HepG2 (cell line): ENCODE data around the gene COA3. TPM values are rescaled to one million over a fixed set of nuclear protein-coding genes. Genes with fewer than 3 reads are reported as not detected.

Experiments
- JUN ChIP-seq: sonication (generic); formaldehyde crosslinking; IDR thresholded peaks from 2 replicates; pipeline ENCODE4 v1.4.0; 2020; ENCODE audit warnings: mild to moderate bottlenecking, missing genetic modification reagents
- MAF1 ChIP-seq: sonication (generic); formaldehyde crosslinking; IDR thresholded peaks from 2 replicates; pipeline ENCODE4 v1.5.0; 2020; ENCODE audit warnings: missing genetic modification reagents, borderline replicate concordance
- MED1 ChIP-seq: sonication (generic); formaldehyde crosslinking; IDR thresholded peaks from 2 replicates; pipeline ENCODE4 v1.4.0; 2020; ENCODE audit warnings: missing genetic modification reagents
- MIER2 ChIP-seq: IDR thresholded peaks from 2 replicates; pipeline ENCODE4 v1.6.1; 2016; ENCODE audit warnings: missing biosample characterization, missing genetic modification reagents
- MZF1 ChIP-seq: sonication (generic); formaldehyde crosslinking; IDR thresholded peaks from 2 replicates; pipeline ENCODE4 v1.8.1; 2023; ENCODE audit warnings: mild to moderate bottlenecking, missing genetic modification reagents, borderline replicate concordance
- NPAS2 ChIP-seq: sonication (generic); formaldehyde crosslinking; IDR thresholded peaks from 2 replicates; pipeline ENCODE4 v1.8.0; 2022; ENCODE audit warnings: mild to moderate bottlenecking, missing genetic modification reagents, borderline replicate concordance
- POLR2A ChIP-seq, 2 experiments: IDR thresholded peaks; 2 replicates each; pipeline ENCODE4 v1.6.1; 2011; ENCODE audit warnings: low read depth in 2 of 2, low read length in 2 of 2, mild to moderate bottlenecking in 1 of 2, moderate library complexity in 1 of 2; ENCODE audit not compliant: insufficient read depth in 1 of 2
- PRMT3 ChIP-seq: sonication (generic); formaldehyde crosslinking; IDR thresholded peaks from 2 replicates; pipeline ENCODE4 v1.8.1; 2022; ENCODE audit warnings: low read depth, mild to moderate bottlenecking, moderate library complexity, missing genetic modification reagents, borderline replicate concordance
- SMARCE1 ChIP-seq: fragments of 450-650 bp; IDR thresholded peaks from 2 replicates; pipeline ENCODE4 v1.6.1; 2017; ENCODE audit warnings: borderline replicate concordance
- SNAI1 ChIP-seq: sonication (generic); formaldehyde crosslinking; IDR thresholded peaks from 2 replicates; pipeline ENCODE4 v1.5.0; 2020; ENCODE audit warnings: mild to moderate bottlenecking, missing genetic modification reagents, borderline replicate concordance
- SP140L ChIP-seq: sonication (generic); formaldehyde crosslinking; IDR thresholded peaks from 2 replicates; pipeline ENCODE4 v1.4.0; 2020; ENCODE audit warnings: missing genetic modification reagents, borderline replicate concordance
- SSRP1 ChIP-seq: IDR thresholded peaks from 2 replicates; pipeline ENCODE4 v1.6.1; 2016; ENCODE audit warnings: control low read depth
- TEAD2 ChIP-seq: sonication (generic); formaldehyde crosslinking; IDR thresholded peaks from 2 replicates; pipeline ENCODE4 v1.9.0; 2021; ENCODE audit warnings: missing genetic modification reagents
- ZFP1 ChIP-seq: IDR thresholded peaks from 2 replicates; pipeline ENCODE4 v1.6.1; 2016
- ZFP82 ChIP-seq: sonication (generic); formaldehyde crosslinking; IDR thresholded peaks from 2 replicates; pipeline ENCODE4 v1.5.1; 2020; ENCODE audit warnings: mild to moderate bottlenecking, missing genetic modification reagents, borderline replicate concordance
- ZMYM3 ChIP-seq: sonication (generic); formaldehyde crosslinking; IDR thresholded peaks from 2 replicates; pipeline ENCODE4 v1.5.1; 2020; ENCODE audit warnings: mild to moderate bottlenecking, missing genetic modification reagents
- ZNF138 ChIP-seq: sonication (generic); formaldehyde crosslinking; IDR thresholded peaks from 2 replicates; pipeline ENCODE4 v1.5.0; 2020; ENCODE audit warnings: mild to moderate bottlenecking, low read depth, missing genetic modification reagents
- ZNF30 ChIP-seq: sonication (generic); formaldehyde crosslinking; IDR thresholded peaks from 2 replicates; pipeline ENCODE4 v1.5.0; 2020; ENCODE audit warnings: mild to moderate bottlenecking, missing genetic modification reagents
- ZNF562 ChIP-seq: sonication (generic); formaldehyde crosslinking; IDR thresholded peaks from 2 replicates; pipeline ENCODE4 v1.8.0; 2022; ENCODE audit warnings: missing genetic modification reagents, borderline replicate concordance
- ZNF768 ChIP-seq: sonication (generic); formaldehyde crosslinking; IDR thresholded peaks from 2 replicates; pipeline ENCODE4 v1.4.0; 2020; ENCODE audit warnings: missing genetic modification reagents
- ZNF788 ChIP-seq: sonication (generic); formaldehyde crosslinking; IDR thresholded peaks from 2 replicates; pipeline ENCODE4 v1.5.0; 2020; ENCODE audit warnings: mild to moderate bottlenecking, missing genetic modification reagents, borderline replicate concordance
- ZNF83 ChIP-seq: sonication (generic); formaldehyde crosslinking; IDR thresholded peaks from 2 replicates; pipeline ENCODE4 v1.4.0; 2020; ENCODE audit warnings: missing genetic modification reagents, mild to moderate bottlenecking, borderline replicate concordance
- polyA plus RNA-seq, 8 experiments: library from polyadenylated mRNA; depleted of rRNA in 3 of 8; stranded (reverse) in 7 of 8; unstranded in 1 of 8; fragments of >200 nt; fragmentation: Illumina TruSeq in 4 of 8; extraction: Trizol in 4 of 8; gene quantifications; 2 replicates each; pipeline versions ENCODE4 v1.2.1 to v1.2.3, GENCODE V29; 2011 to 2016; ENCODE audit warnings: low read depth in 4 of 8, missing spikeins in 1 of 8, mixed read lengths in 1 of 8; ENCODE audit not compliant: insufficient read depth in 1 of 8
- total RNA-seq, 5 experiments: library from RNA; depleted of rRNA; stranded (reverse); fragments of >200 nt; fragmentation: Illumina TruSeq; extraction: Trizol; gene quantifications; 2 replicates each; pipeline ENCODE4 v1.2.3, GENCODE V29; 2016; ENCODE audit warnings: low read depth in 1 of 5
- TF ChIP-seq, protein P1 (sequence below): conservative IDR thresholded peaks from 2 replicates; pipeline ENCODE4 v1.6.1; 2018; ENCODE audit warnings: missing genetic modification reagents
- TF ChIP-seq, protein P2 (sequence below): sonication (generic); formaldehyde crosslinking; conservative IDR thresholded peaks from 2 replicates; pipeline ENCODE4 v1.4.0; 2020; ENCODE audit warnings: missing genetic modification reagents
- TF ChIP-seq, protein P3 (sequence below), 2 experiments: sonication (generic) in 1 of 2; formaldehyde crosslinking in 1 of 2; IDR thresholded peaks; 2 replicates each; pipeline versions ENCODE4 v1.4.0 to v1.6.1; 2016 to 2020; ENCODE audit warnings: borderline replicate concordance in 1 of 2, low read depth in 1 of 2, mild to moderate bottlenecking in 1 of 2, missing genetic modification reagents in 1 of 2

COA3 gene
- total and polyA plus RNA-seq, 2 of the 13 experiments (the other 11 are each of a cell fraction or from before 2014, with no cell fraction given), result 133 to 202 TPM

GRCh38 chr17:42803074-42803883, 4.8 kb upstream of the COA3 start (continued):
- TF ChIP-seq ZMYM3 (CRISPR knock-in tag), result no peak
- TF ChIP-seq MED1 (CRISPR knock-in tag), result peak; percentile 67
- no peak for TF ChIP-seq ZNF562 (CRISPR knock-in tag)
- no peak for TF ChIP-seq TEAD2 (CRISPR knock-in tag)
- peak; percentile 10; the same call in 1 of the 2 replicates for TF ChIP-seq MIER2 (CRISPR knock-in tag)
- TF ChIP-seq, protein P1, sequence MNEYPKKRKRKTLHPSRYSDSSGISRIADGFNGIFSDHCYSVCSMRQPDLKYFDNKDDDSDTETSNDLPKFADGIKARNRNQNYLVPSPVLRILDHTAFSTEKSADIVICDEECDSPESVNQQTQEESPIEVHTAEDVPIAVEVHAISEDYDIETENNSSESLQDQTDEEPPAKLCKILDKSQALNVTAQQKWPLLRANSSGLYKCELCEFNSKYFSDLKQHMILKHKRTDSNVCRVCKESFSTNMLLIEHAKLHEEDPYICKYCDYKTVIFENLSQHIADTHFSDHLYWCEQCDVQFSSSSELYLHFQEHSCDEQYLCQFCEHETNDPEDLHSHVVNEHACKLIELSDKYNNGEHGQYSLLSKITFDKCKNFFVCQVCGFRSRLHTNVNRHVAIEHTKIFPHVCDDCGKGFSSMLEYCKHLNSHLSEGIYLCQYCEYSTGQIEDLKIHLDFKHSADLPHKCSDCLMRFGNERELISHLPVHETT (CRISPR knock-in tag), result no peak
- no peak; the same call in 1 of the 2 replicates for TF ChIP-seq ZNF768 (CRISPR knock-in tag)
- TF ChIP-seq PRMT3 (CRISPR knock-in tag), result no peak
- TF ChIP-seq SNAI1 (CRISPR knock-in tag), result no peak
- TF ChIP-seq ZNF788 (CRISPR knock-in tag), result peak; percentile 26; the same call in 1 of the 2 replicates
- no peak for TF ChIP-seq POLR2A (IDR thresholded peaks at IDR 0.05; ENCODE audit: insufficient read depth in 1 of 2, low read depth in 2 of 2, low read length in 2 of 2)
- TF ChIP-seq MAF1 (CRISPR knock-in tag), result no peak
- no peak for TF ChIP-seq SP140L (CRISPR knock-in tag)
- no peak for TF ChIP-seq ZFP1 (CRISPR knock-in tag)
- TF ChIP-seq ZNF83 (CRISPR knock-in tag), result no peak
- no peak for TF ChIP-seq ZNF138 (CRISPR knock-in tag)
- TF ChIP-seq MZF1, result no peak
- TF ChIP-seq, protein P2, sequence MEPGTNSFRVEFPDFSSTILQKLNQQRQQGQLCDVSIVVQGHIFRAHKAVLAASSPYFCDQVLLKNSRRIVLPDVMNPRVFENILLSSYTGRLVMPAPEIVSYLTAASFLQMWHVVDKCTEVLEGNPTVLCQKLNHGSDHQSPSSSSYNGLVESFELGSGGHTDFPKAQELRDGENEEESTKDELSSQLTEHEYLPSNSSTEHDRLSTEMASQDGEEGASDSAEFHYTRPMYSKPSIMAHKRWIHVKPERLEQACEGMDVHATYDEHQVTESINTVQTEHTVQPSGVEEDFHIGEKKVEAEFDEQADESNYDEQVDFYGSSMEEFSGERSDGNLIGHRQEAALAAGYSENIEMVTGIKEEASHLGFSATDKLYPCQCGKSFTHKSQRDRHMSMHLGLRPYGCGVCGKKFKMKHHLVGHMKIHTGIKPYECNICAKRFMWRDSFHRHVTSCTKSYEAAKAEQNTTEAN (CRISPR knock-in tag), result 0 out of 2 replicates have a peak, but pooled peaks have one; percentile 21
- TF ChIP-seq ZFP82 (CRISPR knock-in tag), result no peak
- no peak for TF ChIP-seq ZNF30 (CRISPR knock-in tag)
- TF ChIP-seq JUN (CRISPR knock-in tag), result no peak
- TF ChIP-seq NPAS2 (CRISPR knock-in tag), result no peak
- no peak for TF ChIP-seq SSRP1 (CRISPR knock-in tag)
- TF ChIP-seq, protein P3, sequence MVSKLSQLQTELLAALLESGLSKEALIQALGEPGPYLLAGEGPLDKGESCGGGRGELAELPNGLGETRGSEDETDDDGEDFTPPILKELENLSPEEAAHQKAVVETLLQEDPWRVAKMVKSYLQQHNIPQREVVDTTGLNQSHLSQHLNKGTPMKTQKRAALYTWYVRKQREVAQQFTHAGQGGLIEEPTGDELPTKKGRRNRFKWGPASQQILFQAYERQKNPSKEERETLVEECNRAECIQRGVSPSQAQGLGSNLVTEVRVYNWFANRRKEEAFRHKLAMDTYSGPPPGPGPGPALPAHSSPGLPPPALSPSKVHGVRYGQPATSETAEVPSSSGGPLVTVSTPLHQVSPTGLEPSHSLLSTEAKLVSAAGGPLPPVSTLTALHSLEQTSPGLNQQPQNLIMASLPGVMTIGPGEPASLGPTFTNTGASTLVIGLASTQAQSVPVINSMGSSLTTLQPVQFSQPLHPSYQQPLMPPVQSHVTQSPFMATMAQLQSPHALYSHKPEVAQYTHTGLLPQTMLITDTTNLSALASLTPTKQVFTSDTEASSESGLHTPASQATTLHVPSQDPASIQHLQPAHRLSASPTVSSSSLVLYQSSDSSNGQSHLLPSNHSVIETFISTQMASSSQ (IDR thresholded peaks at IDR 0.05; ENCODE audit: low read depth), result peak; percentile 23; the same call in 1 of the 2 replicates
- TF ChIP-seq, protein P3 (CRISPR knock-in tag; IDR thresholded peaks at IDR 0.05; ENCODE audit: borderline replicate concordance), result no peak
- TF ChIP-seq SMARCE1, result no peak
